Endothelial cell of umbilical vein (primary cell): ENCODE measurements around the gene CPNE5. TPM values are rescaled to one million over a fixed set of nuclear protein-coding genes. Genes with fewer than 3 reads are reported as not detected.

Experiments used
- BruUV-seq: library from RNA; stranded (reverse); fragments of 400-500 nt; replicated peaks from 2 replicates; lab custom pipeline; 2021; lab: Mats Ljungman, UMichigan
- CTCF ChIA-PET: fragments of 300-600, 350-600 bp; sonication (Branson Sonifier 250); formaldehyde crosslinking; loops from one replicate; lab custom pipeline; 2021; ENCODE audit warnings: antibody characterized with exemption, inconsistent platforms; lab: Charles Lee
- POLR2A ChIA-PET: fragments of 300-600, 350-600 bp; sonication (Branson Sonifier 250); formaldehyde crosslinking; loops from one replicate; lab custom pipeline; 2021; ENCODE audit warnings: antibody characterized with exemption, inconsistent platforms; lab: Charles Lee
- DNase-seq: peaks from one replicate; pipeline ENCODE4 v3.0.0-alpha.2; 2011; ENCODE audit warnings: low read depth, low spot score
- FAIRE-seq: peaks from 2 replicates; lab custom pipeline; 2011; peaks lifted over from hg19 to GRCh38; lab: Jason Lieb, UNC
- H2AFZ ChIP-seq: 2 replicates; pipeline ENCODE4 v1.6.0; 2012; ENCODE audit warnings: low read depth, low read length, control low read depth, inconsistent platforms
- H3K27ac ChIP-seq: 2 replicates; pipeline ENCODE4 v1.5.1; 2011; ENCODE audit warnings: low read depth, mild to moderate bottlenecking, control low read depth, low read length, moderate library complexity; ENCODE audit not compliant: insufficient read depth
- H3K27me3 ChIP-seq, 2 experiments: 2 replicates each; pipeline versions ENCODE4 v1.6.0 to v1.6.1; 2011; ENCODE audit warnings: low read length in 2 of 2, mixed read lengths in 1 of 2; ENCODE audit not compliant: control insufficient read depth in 2 of 2, insufficient read depth in 2 of 2
- H3K36me3 ChIP-seq, 2 experiments: 2 replicates in 1 of 2; 3 replicates in 1 of 2; pipeline ENCODE4 v1.5.1; 2011; ENCODE audit warnings: low read length in 2 of 2, mild to moderate bottlenecking in 1 of 2, moderate library complexity in 1 of 2; ENCODE audit not compliant: control insufficient read depth in 2 of 2, insufficient read depth in 2 of 2; ENCODE audit errors: extremely low read depth in 1 of 2
- H3K4me1 ChIP-seq: 3 replicates; pipeline ENCODE4 v1.5.1; 2011; ENCODE audit warnings: mild to moderate bottlenecking, low read length; ENCODE audit not compliant: control insufficient read depth, insufficient read depth; ENCODE audit errors: extremely low read depth
- H3K4me2 ChIP-seq: 2 replicates; pipeline ENCODE4 v1.6.1; 2011; ENCODE audit warnings: low read length, control low read depth, mixed read lengths; ENCODE audit not compliant: insufficient read depth
- H3K4me3 ChIP-seq, 3 experiments: fragments of 200-600 bp in 1 of 3; sonication (generic), shearing (Covaris generic) in 1 of 3; replicated peaks in 1 of 3; 2 replicates each; pipeline ENCODE4 v1.5.1; 2011 to 2016; ENCODE audit warnings: control low read depth in 3 of 3, low read length in 3 of 3, mild to moderate bottlenecking in 2 of 3, inconsistent platforms in 1 of 3, low read depth in 1 of 3, moderate library complexity in 1 of 3; ENCODE audit not compliant: insufficient read depth in 1 of 3
- H3K79me2 ChIP-seq: 2 replicates; pipeline ENCODE4 v1.6.0; 2012; ENCODE audit warnings: low read length, inconsistent platforms; ENCODE audit not compliant: control insufficient read depth, insufficient read depth
- H3K9ac ChIP-seq: replicated peaks from 2 replicates; pipeline ENCODE3; 2011; ENCODE audit warnings: low read length, control low read depth; ENCODE audit not compliant: insufficient read depth; ENCODE audit errors: extremely low read depth
- H3K9me1 ChIP-seq: replicated peaks from 3 replicates; pipeline ENCODE4 v1.6.0; 2011; ENCODE audit warnings: mild to moderate bottlenecking, low read length; ENCODE audit not compliant: control insufficient read depth, insufficient read depth; ENCODE audit errors: extremely low read depth
- H3K9me3 ChIP-seq: replicated peaks from 2 replicates; pipeline ENCODE4 v1.5.1; 2012; ENCODE audit warnings: low read length, inconsistent platforms; ENCODE audit not compliant: control insufficient read depth, insufficient read depth
- H4K20me1 ChIP-seq: replicated peaks from 2 replicates; pipeline ENCODE3; 2011; ENCODE audit warnings: mild to moderate bottlenecking, low read length; ENCODE audit not compliant: control insufficient read depth, insufficient read depth; ENCODE audit errors: extremely low read depth
- EZH2 ChIP-seq: IDR thresholded peaks from 2 replicates; pipeline ENCODE4 v1.6.1; 2012; ENCODE audit warnings: borderline replicate concordance, low read depth, mild to moderate bottlenecking, moderate library complexity, low read length, inconsistent platforms; ENCODE audit not compliant: severe bottlenecking
- FOS ChIP-seq: IDR thresholded peaks from 2 replicates; pipeline ENCODE4 v1.6.1; 2011; ENCODE audit warnings: mild to moderate bottlenecking, low read length, moderate library complexity, borderline replicate concordance; ENCODE audit not compliant: insufficient read depth
- GATA2 ChIP-seq: IDR thresholded peaks from 2 replicates; pipeline ENCODE4 v1.7.0; 2011; ENCODE audit warnings: low read depth, mild to moderate bottlenecking, moderate library complexity, mixed read lengths, low read length; ENCODE audit not compliant: insufficient read length, insufficient read depth
- JUN ChIP-seq: IDR thresholded peaks from 2 replicates; pipeline ENCODE4 v1.6.1; 2011; ENCODE audit warnings: borderline replicate concordance, low read depth; ENCODE audit not compliant: insufficient read length, insufficient read depth
- MYC ChIP-seq: IDR thresholded peaks from one replicate; pipeline ENCODE4 v1.6.1; 2011; ENCODE audit warnings: mild to moderate bottlenecking, low read depth, low read length
- POLR2A ChIP-seq: IDR thresholded peaks from 2 replicates; pipeline ENCODE4 v1.6.1; 2012; ENCODE audit warnings: low read depth, mild to moderate bottlenecking, control low read depth, low read length
- POLR2AphosphoS5 ChIP-seq: IDR thresholded peaks from 2 replicates; pipeline ENCODE4 v1.6.1; 2012; ENCODE audit warnings: low read depth, mild to moderate bottlenecking, control low read depth, low read length, moderate library complexity; ENCODE audit not compliant: insufficient read depth
- dilution Hi-C: fragments of 300-500 bp; cut with MboI; formaldehyde crosslinking; loops from one replicate; pipeline ENCODE4 v1.15.0; 2019; ENCODE audit warnings: low sequenced_read_pairs; ENCODE audit not compliant: extremely low pct_ligation_motif_present
- intact Hi-C: fragments of 100-400 bp; cut with micrococcal nuclease; formaldehyde crosslinking; loops from one replicate; pipeline ENCODE4 v1.10.0; 2022
- polyA plus RNA-seq, 4 experiments: library from polyadenylated mRNA; depleted of rRNA in 3 of 4; stranded (reverse) in 3 of 4; unstranded in 1 of 4; fragments of >200 nt; gene quantifications; 2 replicates each; pipeline versions ENCODE4 v1.2.1 to v1.2.3, GENCODE V29; 2011 to 2012; ENCODE audit warnings: missing spikeins in 1 of 4
- total RNA-seq: library from RNA; stranded (reverse); gene quantifications from 2 replicates; pipeline ENCODE4 v1.2.3, GENCODE V29; 2021
- TF ChIP-seq, protein P1 (sequence below): IDR thresholded peaks from 2 replicates; pipeline ENCODE4 v1.6.1; 2011; ENCODE audit not compliant: insufficient read depth, insufficient read length
- TF ChIP-seq, protein P2 (sequence below), 2 donors: IDR thresholded peaks; 1 replicate in 1 of 2; 2 replicates in 1 of 2; pipeline ENCODE4 v1.5.1; 2011; ENCODE audit warnings: low read length in 2 of 2, mild to moderate bottlenecking in 2 of 2, moderate library complexity in 2 of 2, control low read depth in 1 of 2, inconsistent platforms in 1 of 2, low read depth in 1 of 2; ENCODE audit not compliant: insufficient read depth in 1 of 2; ENCODE audit errors: extremely low read depth in 1 of 2

The CPNE5 gene
- total and polyA plus RNA-seq, 2 donors (not counting 3 experiments of a cell fraction or from before 2014, with no cell fraction given), result 18.8 to 49.4 TPM

DNA sequence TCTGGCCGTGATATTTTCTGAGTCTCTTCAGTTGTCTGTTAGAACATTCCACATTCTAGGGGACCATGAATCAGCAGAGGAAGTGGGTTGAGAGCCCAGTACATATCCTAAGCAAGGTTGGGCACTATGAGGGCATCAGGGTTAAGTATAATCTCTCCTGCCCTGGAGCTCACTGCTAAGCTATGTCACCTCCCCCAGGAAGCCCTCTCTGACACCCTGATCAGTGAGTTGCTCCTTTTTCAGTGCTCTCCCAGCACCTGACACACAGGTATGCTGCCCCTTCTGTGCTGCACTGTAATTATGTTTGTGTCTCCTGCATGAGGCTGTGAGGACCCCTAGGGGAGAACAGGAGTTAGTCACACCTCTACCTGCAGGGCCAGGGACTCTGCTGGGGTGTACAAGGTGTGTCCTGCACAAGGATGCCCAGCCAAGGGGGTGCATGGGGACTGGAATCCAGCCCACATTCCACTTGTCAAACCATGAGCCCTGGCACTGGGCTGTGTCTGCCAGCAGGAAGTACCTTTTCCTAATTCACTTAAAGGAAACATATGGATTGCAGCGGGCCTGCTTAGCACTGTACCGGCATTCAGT lies 137.7 kb downstream of the CPNE5 start:
- H3K4me1 ChIP-seq, result no peaks in the 10 kb centered on the region
- H3K27me3 ChIP-seq, result no peaks in the 10 kb centered on the region
- no peak for DNase-seq
- TF ChIP-seq, protein P1, sequence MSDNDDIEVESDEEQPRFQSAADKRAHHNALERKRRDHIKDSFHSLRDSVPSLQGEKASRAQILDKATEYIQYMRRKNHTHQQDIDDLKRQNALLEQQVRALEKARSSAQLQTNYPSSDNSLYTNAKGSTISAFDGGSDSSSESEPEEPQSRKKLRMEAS, result no peak
- TF ChIP-seq, protein P2, sequence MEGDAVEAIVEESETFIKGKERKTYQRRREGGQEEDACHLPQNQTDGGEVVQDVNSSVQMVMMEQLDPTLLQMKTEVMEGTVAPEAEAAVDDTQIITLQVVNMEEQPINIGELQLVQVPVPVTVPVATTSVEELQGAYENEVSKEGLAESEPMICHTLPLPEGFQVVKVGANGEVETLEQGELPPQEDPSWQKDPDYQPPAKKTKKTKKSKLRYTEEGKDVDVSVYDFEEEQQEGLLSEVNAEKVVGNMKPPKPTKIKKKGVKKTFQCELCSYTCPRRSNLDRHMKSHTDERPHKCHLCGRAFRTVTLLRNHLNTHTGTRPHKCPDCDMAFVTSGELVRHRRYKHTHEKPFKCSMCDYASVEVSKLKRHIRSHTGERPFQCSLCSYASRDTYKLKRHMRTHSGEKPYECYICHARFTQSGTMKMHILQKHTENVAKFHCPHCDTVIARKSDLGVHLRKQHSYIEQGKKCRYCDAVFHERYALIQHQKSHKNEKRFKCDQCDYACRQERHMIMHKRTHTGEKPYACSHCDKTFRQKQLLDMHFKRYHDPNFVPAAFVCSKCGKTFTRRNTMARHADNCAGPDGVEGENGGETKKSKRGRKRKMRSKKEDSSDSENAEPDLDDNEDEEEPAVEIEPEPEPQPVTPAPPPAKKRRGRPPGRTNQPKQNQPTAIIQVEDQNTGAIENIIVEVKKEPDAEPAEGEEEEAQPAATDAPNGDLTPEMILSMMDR (IDR thresholded peaks at IDR 0.05; ENCODE audit: extremely low read depth in 1 of 2, insufficient read depth in 1 of 2, low read depth in 1 of 2, low read length in 2 of 2), result peak in 1 of 2 donors; percentile 12
- no peaks in the 10 kb centered on the region for H3K36me3 ChIP-seq
- POLR2A ChIA-PET, result no interaction called here
- no peaks in the 10 kb centered on the region for H3K79me2 ChIP-seq
- no TSS peak for BruUV-seq
- no peak overlapping the region for H3K4me3 ChIP-seq
- no peak overlapping the region for H3K4me2 ChIP-seq
- intact Hi-C loops (no loop called here), dilution Hi-C loops (no loop called here)
- no peak for FAIRE-seq
- no peak overlapping the region for H2AFZ ChIP-seq
- no peaks in the 10 kb centered on the region for H3K9me1 ChIP-seq
- no peak overlapping the region for H3K9ac ChIP-seq
- no peak overlapping the region for H3K27ac ChIP-seq
- CTCF ChIA-PET, result interaction anchor here (0.9 to 2.0 kb wide), 2 partner anchors 23 to 58 kb away, joined by 4 to 5 read pairs; no protein-coding TSS in a partner anchor
- no peaks in the 10 kb centered on the region for H4K20me1 ChIP-seq
- no peaks in the 10 kb centered on the region for H3K9me3 ChIP-seq

DNA sequence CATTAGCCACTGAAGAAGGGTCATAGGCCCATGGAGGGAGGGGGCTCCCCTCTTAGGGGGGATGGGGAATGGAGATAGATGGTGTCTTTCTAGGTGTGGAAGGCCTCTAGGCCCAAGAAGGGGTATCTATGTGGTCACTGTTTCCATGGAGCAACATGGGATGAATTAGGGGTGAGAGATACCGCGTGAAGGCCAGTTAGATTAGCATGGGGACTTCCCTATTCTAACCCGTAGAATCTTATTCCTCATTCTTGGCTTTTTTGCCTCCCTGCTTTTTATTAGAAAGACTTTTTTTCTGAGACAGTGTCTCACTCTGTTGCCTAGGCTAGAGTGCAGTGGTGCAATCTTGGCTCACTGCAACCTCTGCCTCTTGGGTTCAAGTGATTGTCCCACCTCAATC lies 138.4 kb downstream of the CPNE5 start:
- CTCF ChIA-PET, result interaction anchor here (0.9 to 2.0 kb wide), 2 partner anchors 24 to 58 kb away, joined by 4 to 5 read pairs; no protein-coding TSS in a partner anchor
- dilution Hi-C loops, result no loop called here

More for the DNA sequence above, 138.4 kb downstream of the CPNE5 start:
- Histone ChIP-seq H3K27ac (no peak overlapping the region), H3K4me2 (no peak overlapping the region), H3K79me2 (no peaks in the 10 kb centered on the region), H4K20me1 (no peaks in the 10 kb centered on the region), H3K27me3 (no peaks in the 10 kb centered on the region), H3K4me1 (no peaks in the 10 kb centered on the region), H3K9me1 (no peaks in the 10 kb centered on the region), H2AFZ (no peak overlapping the region), H3K4me3 (no peak overlapping the region), H3K36me3 (no peaks in the 10 kb centered on the region), H3K9ac (no peak overlapping the region), H3K9me3 (no peaks in the 10 kb centered on the region)
- intact Hi-C loops, result no loop called here
- FAIRE-seq, result no peak
- BruUV-seq, result no TSS peak
- TF ChIP-seq MYC (no peak), GATA2 (no peak), POLR2AphosphoS5 (no peak), POLR2A (no peak), FOS (no peak), EZH2 (no peak), JUN (no peak)
- TF ChIP-seq, protein P2 (IDR thresholded peaks at IDR 0.05; ENCODE audit: extremely low read depth in 1 of 2, insufficient read depth in 1 of 2, low read depth in 1 of 2, low read length in 2 of 2), result no peak
- TF ChIP-seq, protein P1, result no peak
- POLR2A ChIA-PET, result no interaction called here
- no peak for DNase-seq
